ENCODE data around the gene C14orf93. TPM values are rescaled to one million over a fixed set of nuclear protein-coding genes. Genes with fewer than 3 reads are reported as not detected.

The C14orf93 gene
- total and polyA plus RNA-seq, 2 donors (not counting 1 experiment from before 2014, with no cell fraction given): 17.9 to 26.8 TPM

- H3K4me1 Mint-ChIP-seq: peaks cover 15% of the 10 kb centered on the region
- Histone ChIP-seq H3K27me3 (replicated peaks in 1 of 4; ENCODE audit: control extremely low read depth in 1 of 4, control insufficient read depth in 3 of 4, insufficient read depth in 4 of 4, low read length in 3 of 4) (peaks cover 0 to 36% (median 15%) of the 10 kb centered on the region in 4 experiments), H3K4me1 (ENCODE audit: control insufficient read depth in 2 of 2, insufficient read depth in 2 of 2, low read length in 2 of 2) (peaks cover 26 to 36% of the 10 kb centered on the region in 2 donors), H3K36me3 (replicated peaks in 1 of 2; ENCODE audit: control extremely low read depth in 1 of 2, control insufficient read depth in 1 of 2, extremely low read depth in 1 of 2, insufficient read depth in 2 of 2, low read length in 1 of 2) (no peaks in the 10 kb centered on the region), H3K27ac (ENCODE audit: low read length in 2 of 2) (no peak overlapping the region), H3K79me2 (ENCODE audit: control insufficient read depth, insufficient read depth, low read length) (no peaks in the 10 kb centered on the region), H2AFZ (ENCODE audit: insufficient read depth, low read depth, low read length, poor library complexity, severe bottlenecking) (no peak overlapping the region), H4K20me1 (ENCODE audit: control insufficient read depth, insufficient read depth, low read length, poor library complexity, severe bottlenecking) (no peaks in the 10 kb centered on the region), H3K9me3 (ENCODE audit: control extremely low read depth in 1 of 3, control insufficient read depth in 2 of 3, insufficient read depth in 1 of 3, low read length in 2 of 3) (peaks cover 0 to 8% (median 0%) of the 10 kb centered on the region in 3 donors), H3K4me3 (ENCODE audit: control extremely low read depth in 1 of 5, extremely low read depth in 1 of 5, insufficient read depth in 1 of 5, low read depth in 2 of 5, low read length in 4 of 5) (no peak overlapping the region), H3K9ac (ENCODE audit: low read length) (no peak overlapping the region), H3K4me2 (replicated peaks; ENCODE audit: low read depth, low read length, poor library complexity, severe bottlenecking) (no peak overlapping the region)
- ChIA-PET CTCF (interaction anchor here (0.6 to 36.3 kb wide), 2 partner anchors 81 to 212 kb away, joined by 4 to 1134 read pairs; partner anchors contain the start of gene CDH24), POLR2A (no interaction called here)
- intact Hi-C loops (cut with micrococcal nuclease): no loop called here
- no peak overlapping the region for H3K4me3 Mint-ChIP-seq
- DNase-seq (no peak), ATAC-seq (ENCODE audit: low read depth) (no peak)
- WGBS (ENCODE audit: insufficient coverage): 100% methylated on average over 3 of the region's 5 CpGs
- TF ChIP-seq EZH2 (IDR thresholded peaks at IDR 0.05; ENCODE audit: borderline replicate concordance, insufficient read depth, low read depth, low read length, poor library complexity, severe bottlenecking) (no peak), CTCF (IDR thresholded peaks at IDR 0.05) (no peak)
- H3K27ac Mint-ChIP-seq: no peak overlapping the region
- peaks cover 4% of the 10 kb centered on the region for H3K27me3 Mint-ChIP-seq
- H3K9me3 Mint-ChIP-seq (ENCODE audit: insufficient read depth): no peaks in the 10 kb centered on the region
Observed at GRCh38 chr14:22978981-22979671, 30.8 kb downstream of the C14orf93 start.

- WGBS (ENCODE audit: insufficient coverage): 100% methylated on average over 1 of the region's 3 CpGs
- Histone ChIP-seq H3K4me2 (replicated peaks; ENCODE audit: low read depth, low read length, poor library complexity, severe bottlenecking) (no peak overlapping the region), H3K9ac (ENCODE audit: low read length) (no peak overlapping the region), H3K4me1 (ENCODE audit: control insufficient read depth in 2 of 2, insufficient read depth in 2 of 2, low read length in 2 of 2) (peaks cover 26 to 36% of the 10 kb centered on the region in 2 donors), H4K20me1 (ENCODE audit: control insufficient read depth, insufficient read depth, low read length, poor library complexity, severe bottlenecking) (no peaks in the 10 kb centered on the region), H3K36me3 (replicated peaks in 1 of 2; ENCODE audit: control extremely low read depth in 1 of 2, control insufficient read depth in 1 of 2, extremely low read depth in 1 of 2, insufficient read depth in 2 of 2, low read length in 1 of 2) (no peaks in the 10 kb centered on the region), H3K27me3 (replicated peaks in 1 of 4; ENCODE audit: control extremely low read depth in 1 of 4, control insufficient read depth in 3 of 4, insufficient read depth in 4 of 4, low read length in 3 of 4) (peaks cover 0 to 36% (median 15%) of the 10 kb centered on the region in 4 experiments), H3K4me3 (ENCODE audit: control extremely low read depth in 1 of 5, extremely low read depth in 1 of 5, insufficient read depth in 1 of 5, low read depth in 2 of 5, low read length in 4 of 5) (no peak overlapping the region), H3K9me3 (ENCODE audit: control extremely low read depth in 1 of 3, control insufficient read depth in 2 of 3, insufficient read depth in 1 of 3, low read length in 2 of 3) (peaks cover 0 to 8% (median 0%) of the 10 kb centered on the region in 3 donors), H2AFZ (ENCODE audit: insufficient read depth, low read depth, low read length, poor library complexity, severe bottlenecking) (no peak overlapping the region), H3K27ac (ENCODE audit: low read length in 2 of 2) (no peak overlapping the region), H3K79me2 (ENCODE audit: control insufficient read depth, insufficient read depth, low read length) (no peaks in the 10 kb centered on the region)
- peaks cover 9% of the 10 kb centered on the region for H3K27me3 Mint-ChIP-seq
- intact Hi-C loops (cut with micrococcal nuclease): no loop called here
- TF ChIP-seq CTCF (IDR thresholded peaks at IDR 0.05) (no peak), EZH2 (IDR thresholded peaks at IDR 0.05; ENCODE audit: borderline replicate concordance, insufficient read depth, low read depth, low read length, poor library complexity, severe bottlenecking) (no peak)
- no peak for DNase-seq
- POLR2A ChIA-PET: interaction anchor here (0.7 kb wide), 1 partner anchor 91 kb away, joined by 8 read pairs; no protein-coding TSS in a partner anchor
- H3K4me1 Mint-ChIP-seq: peaks cover 15% of the 10 kb centered on the region
- no peak overlapping the region for H3K4me3 Mint-ChIP-seq
- no peak for ATAC-seq (ENCODE audit: low read depth)
- CTCF ChIA-PET: interaction anchor here (0.6 to 36.3 kb wide), 6 partner anchors 6 to 408 kb away, joined by 3 to 1134 read pairs (median 4); partner anchors contain the start of genes AJUBA, CDH24 and HAUS4
- H3K27ac Mint-ChIP-seq: no peak overlapping the region
- H3K9me3 Mint-ChIP-seq (ENCODE audit: insufficient read depth): no peaks in the 10 kb centered on the region
Observed at GRCh38 chr14:22978487-22978837, 31.5 kb downstream of the C14orf93 start.
